ENCODE results near the gene FAM50A.

- TF ChIP-seq SIN3A (IDR thresholded peaks at IDR 0.05; ENCODE audit: borderline replicate concordance, insufficient read depth, low read length) (no peak), POLR2AphosphoS5 (IDR thresholded peaks at IDR 0.05; ENCODE audit: low read depth, low read length) (no peak; the same call in 1 of the 2 replicates)
Observed at GRCh38 chrX:154443479-154443910, 446 bp upstream of the FAM50A start.
